Measurements from ENCODE around the gene PLAGL2.
"Not testable (repeated sequence)": the region's sequence is repeated elsewhere in the genome, so short reads cannot be mapped to it uniquely, and the experiment has no call there.

Gene PLAGL2

GRCh38 chr20:32179515-32179914 is 28.0 kb downstream of the PLAGL2 start:
- DNase-seq, result no peak

GRCh38 chr20:32177696-32178095 is 29.8 kb downstream of the PLAGL2 start:
- not testable (repeated sequence) for DNase-seq

DNA sequence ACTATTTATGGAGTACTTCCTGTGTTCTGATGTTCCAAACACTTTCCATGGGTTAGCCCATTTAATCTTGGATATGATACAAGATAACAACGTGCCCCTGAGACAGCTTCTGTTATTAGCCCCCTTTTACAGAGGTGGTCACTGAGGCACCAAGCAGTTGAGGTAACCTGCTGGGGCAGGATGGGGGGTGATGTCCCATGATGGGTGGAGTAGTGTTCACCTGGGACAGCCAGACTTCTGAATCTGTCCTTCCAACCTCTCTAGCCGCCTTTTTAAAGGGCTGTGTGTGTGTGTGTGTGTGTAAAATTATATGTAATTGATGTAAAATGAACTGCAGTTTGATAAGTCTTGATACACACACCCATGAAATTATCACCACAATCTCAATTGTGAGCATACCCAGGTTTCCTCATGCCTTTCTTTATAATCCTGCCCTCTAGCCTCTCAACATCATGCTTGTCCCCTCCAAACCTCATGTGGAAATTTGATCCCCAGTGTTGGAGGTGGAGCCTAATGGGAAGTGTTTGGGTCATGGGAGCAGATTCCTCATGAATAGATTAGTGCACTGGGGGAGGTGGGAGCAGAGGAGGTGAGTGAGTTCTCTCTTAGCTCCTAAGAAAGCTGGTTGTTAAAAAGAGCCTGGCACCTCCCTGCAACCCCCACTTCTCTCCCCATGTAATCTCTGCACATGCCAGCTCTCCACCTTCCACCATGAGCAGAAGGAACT is 39.2 kb downstream of the PLAGL2 start:
- no peak for DNase-seq

- no peak for DNase-seq
Observed at GRCh38 chr20:32167552-32167951, 40.0 kb downstream of the PLAGL2 start.

DNA sequence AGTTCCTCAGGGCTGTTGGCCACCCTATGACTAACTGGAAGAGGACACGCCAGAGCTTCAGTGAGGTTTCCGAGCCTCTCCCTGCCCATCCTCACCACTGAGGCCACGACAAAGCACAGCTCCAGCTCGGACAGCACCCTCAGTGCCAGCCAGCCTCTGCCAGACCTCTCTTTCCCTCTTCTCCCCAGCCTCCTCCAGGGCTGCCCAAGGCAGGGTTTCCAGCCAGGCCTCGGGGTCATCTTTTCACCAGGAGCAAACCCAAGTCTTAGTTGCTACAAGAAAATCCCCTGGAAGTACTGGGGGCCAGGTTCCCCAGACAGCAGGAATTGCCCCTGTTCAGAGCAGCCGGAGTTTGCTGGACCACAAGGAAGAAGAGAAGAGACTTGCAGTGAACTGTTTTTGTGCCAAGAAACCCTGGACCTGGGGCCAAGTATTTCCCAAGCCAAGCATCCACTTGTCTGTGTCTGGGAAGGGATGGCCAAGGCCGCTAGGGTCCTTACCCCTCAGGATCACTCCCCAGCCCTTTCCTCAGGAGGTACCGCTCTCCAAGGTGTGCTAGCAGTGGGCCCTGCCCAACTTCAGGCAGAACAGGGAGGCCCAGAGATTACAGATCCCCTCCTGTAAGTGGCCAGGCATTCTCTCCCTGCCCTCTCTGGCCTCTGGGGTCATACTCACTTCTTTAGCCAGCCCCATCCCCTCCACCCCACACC is 41.6 kb downstream of the PLAGL2 start:
- DNase-seq, result no peak

DNA sequence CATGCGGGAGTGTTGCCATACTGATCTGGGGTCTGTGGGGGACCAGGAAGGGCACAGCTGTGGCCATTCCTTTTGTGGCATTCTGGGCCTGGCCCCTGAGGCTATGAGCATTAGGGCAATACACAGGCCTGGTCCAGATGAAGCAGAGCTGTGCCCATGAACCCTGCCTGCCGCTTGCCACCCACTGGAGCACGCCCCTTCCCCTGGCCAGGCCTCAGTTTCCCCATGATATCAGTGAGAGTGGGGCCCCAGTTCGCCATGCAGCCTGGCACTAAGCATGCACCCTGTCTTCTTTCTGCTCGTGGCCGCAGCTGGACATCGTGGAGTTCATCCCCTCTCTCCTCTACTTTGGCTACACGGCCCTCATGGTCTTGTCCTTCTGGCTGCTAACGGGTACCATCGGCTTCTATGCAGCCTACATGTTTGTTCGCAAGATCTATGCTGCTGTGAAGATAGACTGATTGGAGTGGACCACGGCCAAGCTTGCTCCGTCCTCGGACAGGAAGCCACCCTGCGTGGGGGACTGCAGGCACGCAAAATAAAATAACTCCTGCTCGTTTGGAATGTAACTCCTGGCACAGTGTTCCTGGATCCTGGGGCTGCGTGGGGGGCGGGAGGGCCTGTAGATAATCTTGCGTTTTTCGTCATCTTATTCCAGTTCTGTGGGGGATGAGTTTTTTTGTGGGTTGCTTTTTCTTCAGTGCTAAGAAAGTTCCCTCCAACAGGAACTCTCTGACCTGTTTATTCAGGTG is 42.4 kb downstream of the PLAGL2 start:
- DNase-seq, result no peak

DNA sequence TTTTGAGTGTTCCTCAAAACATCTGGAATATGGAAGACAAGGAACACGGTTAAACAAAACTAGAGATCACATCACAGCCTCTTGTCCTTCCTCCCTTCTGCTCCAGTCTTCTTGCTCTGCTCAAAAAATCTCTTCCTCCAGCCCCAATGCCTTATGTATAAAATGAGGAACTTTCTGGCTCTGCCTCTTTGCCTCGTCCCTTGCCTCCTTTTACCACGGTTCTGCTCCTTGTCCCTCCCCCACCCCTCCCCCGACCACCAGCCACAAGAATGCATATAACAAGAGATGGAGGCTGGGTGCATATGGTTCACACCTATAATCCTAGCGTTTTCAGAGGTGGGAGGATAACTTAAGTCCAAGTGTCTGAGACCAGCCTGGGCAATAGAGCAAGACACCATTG is 43.6 kb downstream of the PLAGL2 start:
- no peak for DNase-seq

DNA sequence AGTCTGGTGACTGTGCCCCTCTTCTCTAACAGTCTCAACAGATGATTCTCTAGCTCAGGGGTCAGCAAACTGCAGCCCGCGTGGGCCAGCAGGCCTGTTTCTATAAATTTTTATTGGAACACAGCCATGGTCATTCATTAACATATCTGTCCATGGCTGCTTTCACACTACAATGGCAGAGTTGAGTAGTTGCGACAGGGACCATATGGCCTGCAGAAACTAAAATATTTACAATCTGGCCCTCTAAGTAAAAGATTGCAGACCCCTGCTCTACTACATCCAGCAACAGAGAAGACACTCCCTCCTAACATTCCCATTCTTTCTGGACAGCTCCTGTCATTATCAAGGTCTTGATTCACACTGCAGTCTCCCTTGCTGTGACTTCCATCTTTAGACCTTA is 45.2 kb downstream of the PLAGL2 start:
- no peak for DNase-seq

GRCh38 chr20:32160341-32160740 is 47.2 kb downstream of the PLAGL2 start:
- no peak for DNase-seq

DNA sequence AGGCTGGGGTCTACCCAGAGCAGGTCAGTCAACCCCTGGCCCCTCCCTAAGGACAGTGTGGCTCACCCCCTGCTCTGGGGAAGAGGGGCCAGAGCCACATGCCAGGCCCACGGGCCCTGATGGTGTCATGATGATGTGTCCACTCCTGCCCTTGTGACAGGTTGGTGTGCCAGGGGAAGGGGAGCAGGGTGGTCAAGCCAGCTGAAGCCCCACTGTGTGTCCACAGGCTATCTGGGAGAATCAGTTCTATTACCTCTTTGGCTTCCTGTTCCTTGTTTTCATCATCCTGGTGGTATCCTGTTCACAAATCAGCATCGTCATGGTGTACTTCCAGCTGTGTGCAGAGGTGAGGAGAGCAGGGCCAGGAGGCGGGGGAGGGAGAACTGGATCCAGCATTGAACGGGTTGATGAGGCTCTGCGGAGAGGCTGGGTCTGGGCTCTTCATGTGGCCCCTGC is 47.7 kb downstream of the PLAGL2 start:
- DNase-seq, result no peak

GRCh38 chr20:32158943-32159660 is 48.4 kb downstream of the PLAGL2 start:
- DNase-seq, result no peak

DNA sequence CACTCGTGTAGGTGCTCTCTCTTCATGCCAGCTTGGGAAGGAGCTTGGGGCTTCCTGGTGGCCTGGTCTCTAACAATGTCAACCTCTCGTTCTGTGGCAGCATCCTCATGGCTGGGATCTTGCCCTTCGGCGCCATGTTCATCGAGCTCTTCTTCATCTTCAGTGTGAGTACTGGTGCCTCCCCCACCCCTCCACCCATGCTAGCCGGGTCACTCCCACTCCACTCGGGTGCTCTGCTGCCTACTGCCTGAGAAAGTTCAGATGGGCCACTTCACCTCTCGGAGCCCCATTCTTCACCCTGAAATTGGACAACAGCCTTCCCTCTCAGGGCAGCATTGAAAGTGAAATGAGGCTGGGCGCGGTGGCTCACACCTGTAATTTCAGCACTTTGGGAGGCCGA is 49.2 kb downstream of the PLAGL2 start:
- DNase-seq, result no peak

GRCh38 chr20:32157611-32158010 is 49.9 kb downstream of the PLAGL2 start:
- DNase-seq, result no peak

- DNase-seq, result peak; percentile 24
Observed at GRCh38 chr20:32155017-32155981, 52.2 kb downstream of the PLAGL2 start.

DNA sequence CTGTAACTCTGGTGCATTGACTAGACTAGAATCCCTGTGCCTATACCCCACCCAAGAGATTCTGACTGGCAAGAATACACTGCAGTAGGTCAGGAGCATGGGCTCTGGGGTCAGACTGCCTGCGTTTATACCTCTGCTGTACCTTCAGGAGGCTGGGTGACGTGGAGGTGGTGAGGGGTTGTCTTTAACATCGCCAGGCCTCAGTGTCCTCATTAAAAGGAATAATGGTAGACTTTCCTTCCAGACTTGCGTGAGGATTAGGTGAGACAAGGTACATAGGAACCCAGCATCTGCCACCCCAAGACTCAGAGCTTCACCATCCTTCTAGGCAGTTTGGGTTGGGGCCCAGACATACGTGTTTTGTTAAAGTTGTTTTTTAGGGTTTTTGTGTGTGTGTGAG is 53.8 kb downstream of the PLAGL2 start:
- no peak for DNase-seq

GRCh38 chr20:32153156-32153665 is 54.3 kb downstream of the PLAGL2 start:
- DNase-seq, result no peak

GRCh38 chr20:32152421-32153155 is 55.0 kb downstream of the PLAGL2 start:
- DNase-seq, result no peak

- no peak for DNase-seq
Observed at GRCh38 chr20:32150291-32150848, 57.2 kb downstream of the PLAGL2 start.

GRCh38 chr20:32149566-32150170 is 57.9 kb downstream of the PLAGL2 start:
- DNase-seq, result no peak

Data from CD4-positive, alpha-beta T cell treated with Interleukin-4 for 4 hours (primary cell).